Measurements from ENCODE around the gene RBP4.

RBP4 gene

GRCh38 chr10:93601146-93601773 lies at the start of gene RBP4:
Gene RBP4 (minus strand): TSS chr10:93601235. CDS start chr10:93601028, 207 bp downstream.
- no peak within 1 kb of the TSS for H3K9ac ChIP-seq (ENCODE audit: low read depth, low read length)
- peaks cover 72% of the 10 kb centered on the region for H3K27me3 ChIP-seq (ENCODE audit: control insufficient read depth, insufficient read depth, low read length)
- H3K9me3 ChIP-seq (ENCODE audit: control insufficient read depth, insufficient read depth, low read length): no peaks in the 10 kb centered on the region
- H3K4me3 ChIP-seq (ENCODE audit: low read depth, low read length): peak within 1 kb of the TSS; percentile 61
- H3K27ac ChIP-seq (ENCODE audit: low read depth, low read length): no peak within 1 kb of the TSS
- H3K4me1 ChIP-seq (ENCODE audit: control insufficient read depth, insufficient read depth, low read length): peaks cover 8% of the 10 kb centered on the region
- no peaks in the 10 kb centered on the region for H3K36me3 ChIP-seq (ENCODE audit: control insufficient read depth, insufficient read depth, low read length)

DNA sequence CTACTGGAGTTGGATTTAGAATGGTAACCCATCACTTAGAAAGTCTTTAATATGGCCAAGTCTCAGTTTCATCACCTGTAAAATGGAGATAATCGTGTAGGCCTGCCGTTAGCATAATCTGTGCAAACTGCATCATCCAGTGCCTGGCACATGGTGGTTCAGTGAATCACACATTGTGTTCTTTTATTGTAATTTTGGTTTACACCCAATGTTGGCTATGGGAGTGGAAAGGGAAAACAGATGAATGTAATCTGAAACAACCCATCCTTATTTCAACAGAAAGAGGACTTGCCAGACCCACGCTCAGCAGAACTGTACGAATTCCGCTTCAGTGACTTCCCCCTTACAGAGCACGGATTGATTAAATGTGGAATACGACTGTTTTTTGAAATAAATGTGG lies 38.8 kb upstream of the RBP4 start:
- no peak overlapping the region for H3K9ac ChIP-seq (ENCODE audit: low read depth, low read length)
- no peaks in the 10 kb centered on the region for H3K4me1 ChIP-seq (ENCODE audit: control insufficient read depth, insufficient read depth, low read length)
- no peaks in the 10 kb centered on the region for H3K36me3 ChIP-seq (ENCODE audit: control insufficient read depth, insufficient read depth, low read length)
- H3K27me3 ChIP-seq (ENCODE audit: control insufficient read depth, insufficient read depth, low read length): no peaks in the 10 kb centered on the region
- no peaks in the 10 kb centered on the region for H3K9me3 ChIP-seq (ENCODE audit: control insufficient read depth, insufficient read depth, low read length)
- no peak overlapping the region for H3K4me3 ChIP-seq (ENCODE audit: low read depth, low read length)
- H3K27ac ChIP-seq (ENCODE audit: low read depth, low read length): no peak overlapping the region

DNA sequence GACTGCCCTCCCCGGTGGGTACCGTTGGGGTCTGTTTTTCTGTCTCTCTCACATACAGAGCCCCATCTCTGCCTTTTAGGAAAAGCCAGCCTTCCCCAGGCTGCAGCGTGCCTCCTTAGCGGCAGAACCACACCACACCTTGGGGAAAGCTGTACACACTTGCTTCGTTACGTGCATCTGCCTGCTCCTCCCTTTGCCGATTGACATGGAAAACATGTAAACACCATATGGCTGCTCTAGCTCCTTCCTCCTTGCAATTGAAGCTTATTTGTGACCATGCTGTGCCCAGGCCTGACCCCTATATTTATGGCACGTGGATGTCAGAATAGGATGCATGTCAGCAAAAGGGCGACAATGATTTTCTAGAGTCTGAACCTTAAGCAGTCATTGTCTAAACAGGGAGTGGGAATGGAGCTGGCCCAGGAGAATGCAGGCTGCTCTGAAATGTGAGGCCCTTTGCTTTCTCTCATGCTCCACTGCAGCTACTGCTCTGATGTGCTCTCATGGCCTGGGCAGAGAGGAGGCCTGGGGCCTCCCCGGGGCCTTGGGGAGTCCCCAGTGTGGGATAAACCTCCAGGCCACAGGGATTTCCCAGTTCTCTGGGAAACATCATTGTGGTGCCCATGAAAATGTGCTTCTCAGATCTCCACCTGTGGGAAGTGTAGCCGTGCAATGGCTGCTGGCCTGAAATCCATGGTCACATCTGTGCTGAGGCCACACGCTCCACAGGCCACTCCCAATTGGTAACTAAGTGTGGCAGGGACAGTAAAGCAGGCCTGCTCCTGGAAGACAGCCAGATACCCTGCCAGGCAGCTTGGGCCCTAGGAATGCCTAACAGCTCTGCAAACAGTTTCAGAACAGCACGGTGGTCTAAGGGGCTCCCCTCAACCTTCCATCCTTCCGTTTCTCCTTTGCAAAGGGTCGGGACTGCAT lies 29.9 kb upstream of the RBP4 start:
- H3K27me3 ChIP-seq (ENCODE audit: control insufficient read depth, insufficient read depth, low read length): no peaks in the 10 kb centered on the region
- no peaks in the 10 kb centered on the region for H3K9me3 ChIP-seq (ENCODE audit: control insufficient read depth, insufficient read depth, low read length)
- H3K4me1 ChIP-seq (ENCODE audit: control insufficient read depth, insufficient read depth, low read length): no peaks in the 10 kb centered on the region
- no peak overlapping the region for H3K4me3 ChIP-seq (ENCODE audit: low read depth, low read length)
- no peak overlapping the region for H3K9ac ChIP-seq (ENCODE audit: low read depth, low read length)
- H3K36me3 ChIP-seq (ENCODE audit: control insufficient read depth, insufficient read depth, low read length): no peaks in the 10 kb centered on the region
- H3K27ac ChIP-seq (ENCODE audit: low read depth, low read length): no peak overlapping the region

- Histone ChIP-seq H3K4me1 (ENCODE audit: control insufficient read depth, insufficient read depth, low read length) (no peaks in the 10 kb centered on the region), H3K9ac (ENCODE audit: low read depth, low read length) (no peak overlapping the region), H3K27ac (ENCODE audit: low read depth, low read length) (no peak overlapping the region), H3K9me3 (ENCODE audit: control insufficient read depth, insufficient read depth, low read length) (no peaks in the 10 kb centered on the region), H3K27me3 (ENCODE audit: control insufficient read depth, insufficient read depth, low read length) (no peaks in the 10 kb centered on the region), H3K4me3 (ENCODE audit: low read depth, low read length) (no peak overlapping the region), H3K36me3 (ENCODE audit: control insufficient read depth, insufficient read depth, low read length) (no peaks in the 10 kb centered on the region)
Measured at GRCh38 chr10:93629647-93630305, 28.7 kb upstream of the RBP4 start.

GRCh38 chr10:93628858-93629257 lies 27.8 kb upstream of the RBP4 start:
- Histone ChIP-seq H3K27ac (ENCODE audit: low read depth, low read length) (no peak overlapping the region), H3K27me3 (ENCODE audit: control insufficient read depth, insufficient read depth, low read length) (no peaks in the 10 kb centered on the region), H3K4me3 (ENCODE audit: low read depth, low read length) (no peak overlapping the region), H3K9ac (ENCODE audit: low read depth, low read length) (no peak overlapping the region), H3K9me3 (ENCODE audit: control insufficient read depth, insufficient read depth, low read length) (no peaks in the 10 kb centered on the region), H3K4me1 (ENCODE audit: control insufficient read depth, insufficient read depth, low read length) (no peaks in the 10 kb centered on the region), H3K36me3 (ENCODE audit: control insufficient read depth, insufficient read depth, low read length) (no peaks in the 10 kb centered on the region)

GRCh38 chr10:93622942-93623341 lies 21.9 kb upstream of the RBP4 start:
- Histone ChIP-seq H3K9me3 (ENCODE audit: control insufficient read depth, insufficient read depth, low read length) (no peaks in the 10 kb centered on the region), H3K4me3 (ENCODE audit: low read depth, low read length) (no peak overlapping the region), H3K27ac (ENCODE audit: low read depth, low read length) (no peak overlapping the region), H3K4me1 (ENCODE audit: control insufficient read depth, insufficient read depth, low read length) (no peaks in the 10 kb centered on the region), H3K36me3 (ENCODE audit: control insufficient read depth, insufficient read depth, low read length) (no peaks in the 10 kb centered on the region), H3K9ac (ENCODE audit: low read depth, low read length) (no peak overlapping the region), H3K27me3 (ENCODE audit: control insufficient read depth, insufficient read depth, low read length) (no peaks in the 10 kb centered on the region)

DNA sequence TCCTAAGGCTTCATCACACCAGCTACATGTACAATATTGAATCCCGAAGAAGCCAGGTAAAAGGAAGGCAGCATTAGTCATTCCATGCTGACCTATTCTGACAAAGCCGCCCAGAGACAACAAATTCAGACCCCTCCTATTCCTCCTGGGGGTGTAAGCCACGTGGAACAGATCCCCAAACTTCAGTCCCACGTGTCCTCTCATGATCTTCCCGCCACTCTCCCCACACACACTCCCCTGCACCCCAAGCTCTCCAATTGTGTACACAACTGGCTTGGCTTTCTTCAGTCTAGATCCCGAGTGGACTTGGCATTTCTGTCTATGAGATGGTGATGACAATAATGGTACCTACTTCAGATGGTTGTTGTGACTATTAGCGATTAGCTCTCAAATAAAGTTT lies 19.9 kb upstream of the RBP4 start:
- no peaks in the 10 kb centered on the region for H3K36me3 ChIP-seq (ENCODE audit: control insufficient read depth, insufficient read depth, low read length)
- H3K9ac ChIP-seq (ENCODE audit: low read depth, low read length): no peak overlapping the region
- H3K27me3 ChIP-seq (ENCODE audit: control insufficient read depth, insufficient read depth, low read length): no peaks in the 10 kb centered on the region
- no peaks in the 10 kb centered on the region for H3K9me3 ChIP-seq (ENCODE audit: control insufficient read depth, insufficient read depth, low read length)
- 0 out of 2 replicates have a peak, but pooled peaks cover 4% of the 10 kb centered on the region for H3K4me1 ChIP-seq (ENCODE audit: control insufficient read depth, insufficient read depth, low read length)
- H3K4me3 ChIP-seq (ENCODE audit: low read depth, low read length): no peak overlapping the region
- no peak overlapping the region for H3K27ac ChIP-seq (ENCODE audit: low read depth, low read length)

DNA sequence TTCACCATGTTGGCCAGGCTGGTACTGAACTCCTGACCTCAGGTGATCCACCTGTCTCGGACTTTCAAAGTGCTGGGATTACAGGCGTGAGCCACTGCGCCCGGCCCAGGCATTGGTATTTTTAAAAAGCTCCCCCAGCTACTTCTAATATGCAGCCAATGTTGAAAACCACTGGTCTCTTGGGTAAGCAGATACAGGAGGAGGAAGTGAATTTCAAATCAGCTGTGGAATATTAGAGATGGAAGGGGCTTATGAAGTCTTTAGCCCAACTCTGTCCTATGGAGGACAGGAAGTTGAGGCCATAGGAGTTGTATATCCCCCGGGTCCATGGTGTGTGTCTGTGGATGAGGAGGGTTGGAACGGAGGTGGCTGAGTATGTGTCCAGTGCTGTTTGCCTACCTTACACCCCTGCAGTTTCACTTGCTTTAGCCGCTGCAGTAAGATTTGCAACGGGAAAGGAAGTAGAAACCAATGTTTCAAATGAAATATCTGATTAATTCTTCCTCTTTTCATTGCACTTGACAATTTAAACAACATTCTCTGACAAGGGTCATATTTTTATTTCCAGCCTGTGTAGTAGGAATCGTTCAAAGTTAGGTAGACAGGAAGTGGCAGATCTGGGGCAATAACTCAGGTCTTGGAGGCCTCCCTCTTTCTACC lies 14.7 kb upstream of the RBP4 start:
- Histone ChIP-seq H3K9me3 (ENCODE audit: control insufficient read depth, insufficient read depth, low read length) (no peaks in the 10 kb centered on the region), H3K27ac (ENCODE audit: low read depth, low read length) (no peak overlapping the region), H3K36me3 (ENCODE audit: control insufficient read depth, insufficient read depth, low read length) (no peaks in the 10 kb centered on the region), H3K9ac (ENCODE audit: low read depth, low read length) (no peak overlapping the region), H3K4me1 (ENCODE audit: control insufficient read depth, insufficient read depth, low read length) (0 out of 2 replicates have a peak, but pooled peaks cover 4% of the 10 kb centered on the region), H3K27me3 (ENCODE audit: control insufficient read depth, insufficient read depth, low read length) (no peaks in the 10 kb centered on the region), H3K4me3 (ENCODE audit: low read depth, low read length) (no peak overlapping the region)

DNA sequence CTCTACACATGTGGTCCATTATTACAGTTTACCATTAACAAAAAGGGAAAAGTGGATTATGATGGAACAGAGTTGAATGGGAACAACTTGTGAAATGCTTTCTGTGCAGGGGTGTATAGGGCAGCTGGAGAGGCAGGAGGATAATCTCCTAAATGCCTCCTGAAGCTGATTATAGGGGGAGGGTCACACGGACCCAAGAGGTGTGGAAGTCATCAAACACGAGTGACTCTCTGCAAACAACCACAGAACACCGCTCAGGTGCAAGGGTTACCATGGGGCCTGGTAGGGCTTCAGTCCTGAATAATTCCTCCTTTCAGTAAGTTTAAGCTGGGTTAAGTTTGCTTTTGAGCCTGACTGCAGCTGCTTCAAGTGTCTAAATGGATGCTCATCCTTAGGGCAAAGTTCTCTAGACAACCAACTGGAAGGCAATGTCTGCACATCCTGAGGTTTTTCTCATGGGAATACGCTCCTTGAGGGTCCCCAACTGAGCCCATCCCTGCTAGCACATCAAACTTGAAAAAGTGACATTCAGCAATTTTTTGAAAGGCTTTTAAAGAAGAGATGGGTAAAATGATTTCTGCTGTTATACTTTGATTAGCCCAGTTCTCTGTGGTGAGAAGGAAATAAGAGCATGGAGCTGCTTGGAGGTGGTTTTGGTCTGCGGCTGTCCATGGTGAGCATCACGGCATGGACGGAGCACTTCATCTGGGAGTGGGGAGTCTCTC lies 13.2 kb upstream of the RBP4 start:
- Histone ChIP-seq H3K27ac (ENCODE audit: low read depth, low read length) (no peak overlapping the region), H3K4me1 (ENCODE audit: control insufficient read depth, insufficient read depth, low read length) (0 out of 2 replicates have a peak, but pooled peaks cover 4% of the 10 kb centered on the region), H3K36me3 (ENCODE audit: control insufficient read depth, insufficient read depth, low read length) (no peaks in the 10 kb centered on the region)

DNA sequence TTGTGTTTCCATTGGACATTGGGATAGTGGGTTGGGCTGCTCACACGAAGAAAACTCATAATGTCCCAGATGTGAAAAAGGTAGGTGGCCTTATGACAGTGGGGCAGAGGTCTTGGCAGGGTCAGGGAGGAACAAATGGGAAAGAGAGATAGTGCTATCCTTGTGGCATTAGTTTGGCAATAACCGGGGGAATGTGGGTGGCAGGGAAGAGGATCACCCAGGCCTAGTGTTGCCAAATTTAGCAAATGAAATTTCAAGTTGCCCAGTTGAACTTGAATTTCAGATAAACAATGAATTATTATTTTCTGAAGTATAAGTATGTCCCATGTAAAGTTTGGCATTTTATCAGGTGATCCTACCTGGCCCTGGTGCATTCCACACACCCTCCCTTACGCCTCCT lies 12.1 kb upstream of the RBP4 start:
- Histone ChIP-seq H3K4me3 (ENCODE audit: low read depth, low read length) (no peak overlapping the region), H3K27ac (ENCODE audit: low read depth, low read length) (no peak overlapping the region), H3K4me1 (ENCODE audit: control insufficient read depth, insufficient read depth, low read length) (0 out of 2 replicates have a peak, but pooled peaks cover 4% of the 10 kb centered on the region), H3K36me3 (ENCODE audit: control insufficient read depth, insufficient read depth, low read length) (no peaks in the 10 kb centered on the region), H3K27me3 (ENCODE audit: control insufficient read depth, insufficient read depth, low read length) (no peaks in the 10 kb centered on the region), H3K9ac (ENCODE audit: low read depth, low read length) (no peak overlapping the region), H3K9me3 (ENCODE audit: control insufficient read depth, insufficient read depth, low read length) (no peaks in the 10 kb centered on the region)

More for the DNA sequence above, 13.2 kb upstream of the RBP4 start:
- no peaks in the 10 kb centered on the region for H3K27me3 ChIP-seq (ENCODE audit: control insufficient read depth, insufficient read depth, low read length)
- H3K4me3 ChIP-seq (ENCODE audit: low read depth, low read length): no peak overlapping the region
- H3K9ac ChIP-seq (ENCODE audit: low read depth, low read length): no peak overlapping the region
- no peaks in the 10 kb centered on the region for H3K9me3 ChIP-seq (ENCODE audit: control insufficient read depth, insufficient read depth, low read length)

Data from HUES48 (cell line).